Bronchial epithelial cell (primary cell): ENCODE results near the gene NMRK2. TPM values are rescaled to one million over a fixed set of nuclear protein-coding genes. Genes with fewer than 3 reads are reported as not detected.

Experiments
- DNase-seq: peaks from one replicate; pipeline ENCODE4 v3.0.0-alpha.2; 2010; ENCODE audit warnings: low read depth
- FAIRE-seq: peaks from 2 replicates; lab custom pipeline; 2011; peaks lifted over from hg19 to GRCh38; lab: Jason Lieb, UNC
- H3K27me3 ChIP-seq: 2 replicates; pipeline ENCODE4 v1.5.1; 2011; ENCODE audit warnings: low read length; ENCODE audit not compliant: control insufficient read depth, insufficient read depth
- H3K36me3 ChIP-seq: 2 replicates; pipeline ENCODE4 v1.5.1; 2011; ENCODE audit warnings: low read length; ENCODE audit not compliant: control insufficient read depth, insufficient read depth
- H3K4me3 ChIP-seq: 2 replicates; pipeline ENCODE4 v1.5.1; 2011; ENCODE audit warnings: mild to moderate bottlenecking, low read depth, low read length, control low read depth
- total RNA-seq: library from RNA; depleted of rRNA; stranded (reverse); fragments of >200 nt; gene quantifications from 2 replicates; pipeline ENCODE4 v1.2.1, GENCODE V29; 2014
- TF ChIP-seq, protein P1 (sequence below): IDR thresholded peaks from 2 replicates; pipeline ENCODE4 v1.5.1; 2011; ENCODE audit warnings: mild to moderate bottlenecking, moderate library complexity, low read length, control low read depth, inconsistent platforms; ENCODE audit not compliant: insufficient read depth, severe bottlenecking

NMRK2 gene
- total RNA-seq, 1 donor from 2014 or later = not detected

DNA sequence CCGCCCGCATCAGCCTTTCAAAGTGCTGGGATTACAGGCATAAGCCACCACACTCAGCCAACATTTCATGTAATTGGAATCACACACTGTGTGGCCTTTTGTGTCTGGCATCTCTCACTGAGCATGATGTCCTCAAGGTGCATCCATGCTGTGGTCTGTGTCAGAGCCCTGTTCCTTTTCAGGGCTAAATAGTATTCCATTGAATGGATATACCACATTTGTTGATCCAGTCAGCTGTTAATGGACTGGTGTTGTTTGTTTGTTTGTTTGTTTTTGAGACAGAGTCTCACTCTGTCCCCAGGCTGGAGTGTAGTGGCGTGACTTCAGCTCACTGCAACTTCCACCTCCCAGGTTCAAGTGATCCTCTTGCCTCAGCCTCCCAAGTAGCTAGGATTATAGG, 34.4 kb upstream of the NMRK2 start:
- H3K4me3 ChIP-seq = no peak overlapping the region
- H3K36me3 ChIP-seq = no peaks in the 10 kb centered on the region
- DNase-seq (no peak), FAIRE-seq (no peak)
- H3K27me3 ChIP-seq = no peaks in the 10 kb centered on the region
- TF ChIP-seq, protein P1, sequence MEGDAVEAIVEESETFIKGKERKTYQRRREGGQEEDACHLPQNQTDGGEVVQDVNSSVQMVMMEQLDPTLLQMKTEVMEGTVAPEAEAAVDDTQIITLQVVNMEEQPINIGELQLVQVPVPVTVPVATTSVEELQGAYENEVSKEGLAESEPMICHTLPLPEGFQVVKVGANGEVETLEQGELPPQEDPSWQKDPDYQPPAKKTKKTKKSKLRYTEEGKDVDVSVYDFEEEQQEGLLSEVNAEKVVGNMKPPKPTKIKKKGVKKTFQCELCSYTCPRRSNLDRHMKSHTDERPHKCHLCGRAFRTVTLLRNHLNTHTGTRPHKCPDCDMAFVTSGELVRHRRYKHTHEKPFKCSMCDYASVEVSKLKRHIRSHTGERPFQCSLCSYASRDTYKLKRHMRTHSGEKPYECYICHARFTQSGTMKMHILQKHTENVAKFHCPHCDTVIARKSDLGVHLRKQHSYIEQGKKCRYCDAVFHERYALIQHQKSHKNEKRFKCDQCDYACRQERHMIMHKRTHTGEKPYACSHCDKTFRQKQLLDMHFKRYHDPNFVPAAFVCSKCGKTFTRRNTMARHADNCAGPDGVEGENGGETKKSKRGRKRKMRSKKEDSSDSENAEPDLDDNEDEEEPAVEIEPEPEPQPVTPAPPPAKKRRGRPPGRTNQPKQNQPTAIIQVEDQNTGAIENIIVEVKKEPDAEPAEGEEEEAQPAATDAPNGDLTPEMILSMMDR = no peak

DNA sequence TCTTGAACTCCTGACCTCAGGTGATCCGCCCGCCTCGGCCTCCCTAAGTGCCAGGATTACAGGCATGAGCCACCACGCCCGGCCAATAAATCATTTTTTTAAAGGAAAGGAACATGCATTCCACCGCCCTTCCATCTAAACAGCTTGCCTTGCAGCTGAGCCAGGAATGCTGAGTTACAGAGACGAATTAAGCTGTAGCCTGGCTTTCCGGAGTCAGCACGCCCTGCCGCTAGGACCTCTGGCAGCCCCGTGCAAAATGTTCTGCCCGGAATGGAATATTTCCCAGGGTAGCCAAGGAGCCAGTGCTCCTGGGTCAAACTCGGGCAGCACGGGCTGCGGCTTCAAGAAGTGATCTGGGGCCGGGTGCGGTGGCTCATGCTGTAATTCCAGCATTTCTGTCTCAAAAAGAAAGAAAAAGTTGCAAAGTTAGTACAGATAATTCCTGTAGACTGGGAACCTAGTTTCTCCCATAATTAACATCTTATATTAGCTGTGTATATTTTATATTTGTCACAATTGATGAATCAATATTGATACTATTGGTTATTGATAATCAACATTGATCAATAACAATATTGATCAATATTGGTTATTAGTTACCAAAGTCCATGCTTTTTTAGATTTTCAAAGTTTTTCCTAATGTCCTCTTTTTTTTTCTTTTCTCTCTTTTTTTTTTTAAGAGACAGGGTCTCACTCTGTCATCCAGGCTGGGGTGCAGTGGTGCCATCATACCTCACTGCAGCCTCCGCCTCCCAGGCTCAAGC, 33.2 kb upstream of the NMRK2 start:
- Histone ChIP-seq H3K27me3 (no peaks in the 10 kb centered on the region), H3K4me3 (no peak overlapping the region), H3K36me3 (no peaks in the 10 kb centered on the region)
- TF ChIP-seq, protein P1 = no peak
- DNase-seq (no peak), FAIRE-seq (no peak)

DNA sequence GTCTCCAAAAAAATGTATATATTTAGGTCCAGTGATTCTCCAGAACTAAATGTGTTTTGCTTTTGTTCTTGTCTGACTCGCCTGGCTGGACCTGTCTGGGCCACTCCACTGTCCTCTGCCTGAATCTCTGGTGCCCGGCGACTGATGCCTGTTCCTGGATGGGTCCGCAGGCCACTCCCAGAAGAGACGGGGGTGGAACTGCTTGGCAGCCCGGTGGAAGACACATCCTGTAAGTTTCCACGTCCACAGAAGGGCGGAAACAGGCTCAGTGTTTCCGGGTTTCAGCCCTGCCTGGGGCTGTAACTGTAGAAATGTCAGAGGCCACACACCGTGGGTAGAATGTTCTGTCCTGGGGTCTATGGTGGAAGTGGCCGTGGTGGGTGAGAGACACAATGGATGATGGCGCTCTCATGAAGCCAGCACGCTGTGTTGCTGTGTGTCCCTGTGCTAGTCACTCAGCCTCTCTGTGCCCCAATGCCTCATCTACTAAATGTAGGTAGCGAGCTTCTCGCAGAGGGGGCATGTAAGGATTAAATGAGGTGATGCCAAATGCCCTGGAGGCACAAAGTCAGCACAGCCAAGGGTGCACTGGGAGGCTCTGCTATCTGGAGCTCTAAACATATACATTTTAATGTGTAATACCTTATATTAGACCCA, 30.4 kb upstream of the NMRK2 start:
- FAIRE-seq (peak; percentile 13), DNase-seq (no peak)
- TF ChIP-seq, protein P1 = no peak
- no peaks in the 10 kb centered on the region for H3K27me3 ChIP-seq
- no peaks in the 10 kb centered on the region for H3K36me3 ChIP-seq
- no peak overlapping the region for H3K4me3 ChIP-seq

DNA sequence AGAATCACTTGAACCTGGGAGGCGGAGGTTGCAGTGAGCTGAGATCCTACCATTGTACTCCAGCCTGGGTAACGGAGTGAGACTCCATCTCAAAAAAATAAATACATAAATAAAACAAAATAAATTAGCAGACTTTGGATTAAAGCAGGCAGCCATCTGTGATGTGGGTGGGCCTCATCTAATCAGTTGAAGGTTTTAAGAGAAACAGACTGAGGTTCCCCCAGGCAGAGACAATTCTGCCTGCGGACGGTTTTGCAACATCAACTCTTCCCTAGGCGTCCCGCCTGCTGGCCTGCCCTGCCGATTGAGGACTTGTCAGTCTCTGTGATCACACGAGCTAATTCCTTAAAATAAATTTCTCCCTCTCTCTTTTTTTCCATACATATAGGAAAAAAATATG, 28.6 kb upstream of the NMRK2 start:
- Histone ChIP-seq H3K36me3 (no peaks in the 10 kb centered on the region), H3K27me3 (no peaks in the 10 kb centered on the region), H3K4me3 (no peak overlapping the region)
- FAIRE-seq (no peak), DNase-seq (no peak)
- TF ChIP-seq, protein P1 = no peak

DNA sequence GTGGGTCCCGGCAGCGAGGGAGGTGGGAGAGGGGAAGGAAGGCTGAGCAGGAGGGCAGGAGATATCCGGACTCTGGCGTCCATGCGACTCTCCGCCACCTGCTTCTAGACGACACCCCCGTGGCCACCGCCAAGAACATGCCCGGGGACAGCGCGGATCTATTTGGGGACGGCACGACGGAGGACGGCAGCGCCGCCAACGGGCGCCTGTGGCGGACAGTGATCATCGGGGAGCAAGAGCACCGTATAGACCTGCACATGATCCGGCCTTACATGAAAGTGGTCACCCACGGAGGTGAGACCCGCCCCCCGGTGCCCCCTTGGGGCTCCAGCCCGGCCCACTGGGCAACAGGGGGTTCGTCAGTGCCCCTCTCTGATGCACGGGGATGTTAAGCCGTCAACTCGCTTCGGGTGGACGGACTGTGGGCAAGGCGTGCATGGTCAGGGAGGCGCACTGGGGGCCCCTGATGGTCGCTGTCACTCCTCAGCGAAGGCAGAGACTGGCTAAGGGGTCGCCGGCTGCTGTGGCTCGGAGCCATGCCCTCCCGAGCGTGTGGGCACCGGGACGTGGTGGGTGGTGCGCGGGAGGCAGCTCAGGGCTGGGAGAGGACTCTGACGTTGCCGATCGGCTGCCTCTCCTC, 25.1 kb upstream of the NMRK2 start:
- DNase-seq = no peak
- Histone ChIP-seq H3K27me3 (no peaks in the 10 kb centered on the region), H3K36me3 (no peaks in the 10 kb centered on the region), H3K4me3 (no peak overlapping the region)
- no peak for FAIRE-seq
- TF ChIP-seq, protein P1 = no peak
